ENCODE data around the gene ADCY4. TPM values are rescaled to one million over a fixed set of nuclear protein-coding genes. Genes with fewer than 3 reads are reported as not detected.
A peak's percentile ranks its signal among the peaks of the same experiment; 100 is the strongest.

Gene ADCY4
- total and polyA plus RNA-seq, 10 of the 15 experiments (the other 5 are each of a cell fraction or from before 2014, with no cell fraction given): 0.05 to 0.87 (median 0.21) TPM; not detected in 1

DNA sequence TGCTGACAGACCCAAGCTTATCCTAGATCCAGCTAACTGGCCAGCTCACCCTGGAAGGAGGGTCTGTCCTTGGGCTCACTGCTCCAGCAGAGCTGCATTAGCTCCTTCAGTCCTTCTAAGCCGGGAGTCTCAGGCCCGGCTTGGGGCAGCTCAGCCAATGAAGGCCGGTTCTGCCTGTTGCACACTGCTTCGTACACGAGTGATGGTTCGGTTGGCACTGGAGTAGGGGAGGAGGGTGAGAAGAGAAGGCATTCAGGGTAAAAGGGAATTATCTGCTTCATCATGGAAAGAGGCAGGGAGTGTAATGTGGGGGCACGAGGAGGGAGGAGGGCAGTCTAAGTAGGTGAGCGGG is 2.9 kb upstream of the ADCY4 start:
- 74% methylated on average over 8 of the region's 8 CpGs for WGBS (ENCODE audit: insufficient coverage, insufficient replicate concordance, low lambda C conversion rate, missing lambda C conversion rate)
- RAD21 ChIA-PET (ENCODE audit: unreplicated experiment): interaction anchor here (5.7 kb wide), 1 partner anchor 93 kb away, joined by 45 read pairs; the partner anchor contains the start of genes CBLN3 and KHNYN
- Histone ChIP-seq H3K4me2 (ENCODE audit: control insufficient read depth, insufficient read depth) (no peak overlapping the region), H3K4me1 (ENCODE audit: control insufficient read depth, insufficient read depth, low read length) (peaks cover 18% of the 10 kb centered on the region), H3K4me3 (no peak overlapping the region), H3K9ac (ENCODE audit: control insufficient read depth, insufficient read depth, low read length) (no peak overlapping the region), H3K9me3 (replicated peaks; ENCODE audit: control insufficient read depth, insufficient read depth, low read length) (no peaks in the 10 kb centered on the region), H3K27me3 (replicated peaks in 1 of 2; ENCODE audit: control insufficient read depth in 2 of 2, insufficient read depth in 2 of 2, low read length in 1 of 2) (peaks cover under 1 to 12% of the 10 kb centered on the region in 2 experiments; a peak in 3 of 4 replicates), H4K20me1 (ENCODE audit: control insufficient read depth, insufficient read depth) (no peaks in the 10 kb centered on the region), H3K79me2 (ENCODE audit: control insufficient read depth, insufficient read depth, low read length) (no peaks in the 10 kb centered on the region), H2AFZ (ENCODE audit: control insufficient read depth, low read depth, low read length) (no peak overlapping the region), H3K36me3 (ENCODE audit: control insufficient read depth in 2 of 2, insufficient read depth in 2 of 2, low read length in 1 of 2) (no peaks in the 10 kb centered on the region; a peak in 1 of 4 replicates), H3K27ac (ENCODE audit: control insufficient read depth, insufficient read depth) (no peak overlapping the region)
- intact Hi-C loops (cut with micrococcal nuclease; ENCODE audit: unreplicated experiment) (no loop called here), in situ Hi-C loops (cut with MboI) (no loop called here)
- POLR2A ChIA-PET: interaction anchor here (1.9 kb wide), 1 partner anchor 24 kb away, joined by 5 read pairs; no protein-coding TSS in a partner anchor
- DNase-seq (ENCODE audit: low read depth, low spot score): no peak
- SMC1A ChIA-PET (ENCODE audit: uncharacterized antibody, unreplicated experiment): interaction anchor here (1.2 to 7.7 kb wide), 3 partner anchors 10 to 96 kb away, joined by 3 to 73 read pairs (median 8); partner anchors contain the start of gene KHNYN
- FAIRE-seq: no peak
- no TSS peak for BruUV-seq (replicated peaks)
- CTCF ChIA-PET: interaction anchor here (1.5 to 16.6 kb wide), 4 partner anchors 28 to 102 kb away, joined by 3 to 452 read pairs (median 116); partner anchors contain the start of genes CBLN3, KHNYN and SDR39U1
- TF ChIP-seq SIX5 (IDR thresholded peaks at IDR 0.05; ENCODE audit: low read depth, low read length, severe bottlenecking) (no peak), RCOR1 (conservative IDR thresholded peaks at IDR 0.05; ENCODE audit: low read depth, low read length) (no peak), MYC (IDR thresholded peaks at IDR 0.05; ENCODE audit: insufficient read depth, insufficient read length, insufficient replicate concordance, low read length, severe bottlenecking) (no peak), POLR2AphosphoS5 (IDR thresholded peaks at IDR 0.05; ENCODE audit: low read length) (no peak)
- no peak for ATAC-seq

- no peaks in the 10 kb centered on the region for H4K20me1 ChIP-seq (ENCODE audit: control insufficient read depth, insufficient read depth)
- TF ChIP-seq CBFB (IDR thresholded peaks at IDR 0.05; ENCODE audit: low read depth): no peak
- TF ChIP-seq, protein P1, sequence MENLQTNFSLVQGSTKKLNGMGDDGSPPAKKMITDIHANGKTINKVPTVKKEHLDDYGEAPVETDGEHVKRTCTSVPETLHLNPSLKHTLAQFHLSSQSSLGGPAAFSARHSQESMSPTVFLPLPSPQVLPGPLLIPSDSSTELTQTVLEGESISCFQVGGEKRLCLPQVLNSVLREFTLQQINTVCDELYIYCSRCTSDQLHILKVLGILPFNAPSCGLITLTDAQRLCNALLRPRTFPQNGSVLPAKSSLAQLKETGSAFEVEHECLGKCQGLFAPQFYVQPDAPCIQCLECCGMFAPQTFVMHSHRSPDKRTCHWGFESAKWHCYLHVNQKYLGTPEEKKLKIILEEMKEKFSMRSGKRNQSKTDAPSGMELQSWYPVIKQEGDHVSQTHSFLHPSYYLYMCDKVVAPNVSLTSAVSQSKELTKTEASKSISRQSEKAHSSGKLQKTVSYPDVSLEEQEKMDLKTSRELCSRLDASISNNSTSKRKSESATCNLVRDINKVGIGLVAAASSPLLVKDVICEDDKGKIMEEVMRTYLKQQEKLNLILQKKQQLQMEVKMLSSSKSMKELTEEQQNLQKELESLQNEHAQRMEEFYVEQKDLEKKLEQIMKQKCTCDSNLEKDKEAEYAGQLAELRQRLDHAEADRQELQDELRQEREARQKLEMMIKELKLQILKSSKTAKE (IDR thresholded peaks at IDR 0.05; ENCODE audit: low read depth, poor library complexity, severe bottlenecking): no peak
- TF ChIP-seq CEBPB (IDR thresholded peaks at IDR 0.05; ENCODE audit: borderline replicate concordance in 1 of 2, low read depth in 2 of 2, low read length in 2 of 2): no peak
- no peak for TF ChIP-seq JUND (IDR thresholded peaks at IDR 0.05; ENCODE audit: low read depth, low read length)
- no peak for TF ChIP-seq BHLHE40 (IDR thresholded peaks at IDR 0.05; ENCODE audit: borderline replicate concordance in 1 of 2, low read depth in 2 of 2, low read length in 1 of 2)
- TF ChIP-seq MLLT1 (IDR thresholded peaks at IDR 0.05): no peak
- BruUV-seq (replicated peaks): TSS peak; percentile 59
- ChIA-PET SMC1A (ENCODE audit: uncharacterized antibody, unreplicated experiment) (interaction anchor here (0.7 to 7.7 kb wide), 5 partner anchors 10 to 96 kb away, joined by 3 to 73 read pairs (median 4); partner anchors contain the start of gene KHNYN), RAD21 (ENCODE audit: unreplicated experiment) (interaction anchor here (1.7 to 5.7 kb wide), 2 partner anchors 94 kb away, joined by 7 to 45 read pairs; partner anchors contain the start of genes CBLN3 and KHNYN), CTCF (interaction anchor here (0.7 to 16.6 kb wide), 7 partner anchors 9 to 102 kb away, joined by 3 to 452 read pairs (median 8); partner anchors contain the start of genes CBLN3, KHNYN and SDR39U1), POLR2A (interaction anchor here (1.9 kb wide), 1 partner anchor 25 kb away, joined by 5 read pairs; no protein-coding TSS in a partner anchor)
- no peak overlapping the region for H3K9ac ChIP-seq (ENCODE audit: control insufficient read depth, insufficient read depth, low read length)
- ATAC-seq (no peak), FAIRE-seq (no peak), DNase-seq (ENCODE audit: low read depth, low spot score) (no peak)
- intact Hi-C loops (cut with micrococcal nuclease; ENCODE audit: unreplicated experiment) (no loop called here), in situ Hi-C loops (cut with MboI) (no loop called here)
- H3K4me1 ChIP-seq (ENCODE audit: control insufficient read depth, insufficient read depth, low read length): peaks cover 23% of the 10 kb centered on the region
- H3K79me2 ChIP-seq (ENCODE audit: control insufficient read depth, insufficient read depth, low read length): no peaks in the 10 kb centered on the region
- peaks cover 2 to 12% of the 10 kb centered on the region in 2 experiments; a peak in 3 of 4 replicates for H3K27me3 ChIP-seq (replicated peaks in 1 of 2; ENCODE audit: control insufficient read depth in 2 of 2, insufficient read depth in 2 of 2, low read length in 1 of 2)
- H3K27ac ChIP-seq (ENCODE audit: control insufficient read depth, insufficient read depth): no peak overlapping the region
- H3K9me3 ChIP-seq (replicated peaks; ENCODE audit: control insufficient read depth, insufficient read depth, low read length): no peaks in the 10 kb centered on the region
- H3K4me2 ChIP-seq (ENCODE audit: control insufficient read depth, insufficient read depth): no peak overlapping the region
- no peak overlapping the region for H3K4me3 ChIP-seq
- H2AFZ ChIP-seq (ENCODE audit: control insufficient read depth, low read depth, low read length): no peak overlapping the region
- H3K36me3 ChIP-seq (ENCODE audit: control insufficient read depth in 2 of 2, insufficient read depth in 2 of 2, low read length in 1 of 2): no peaks in the 10 kb centered on the region; a peak in 1 of 4 replicates
- 63% methylated on average over 7 of the region's 7 CpGs for WGBS (ENCODE audit: insufficient coverage, insufficient replicate concordance, low lambda C conversion rate, missing lambda C conversion rate)
These were observed 2.4 kb upstream of the ADCY4 start for GRCh38 chr14:24337144-24337823.
